Measurements from ENCODE around the gene FUOM.
"Not testable (repeated sequence)": the region's sequence is repeated elsewhere in the genome, so short reads cannot be mapped to it uniquely, and the experiment has no call there.

GRCh38 chr10:133376183-133376582 is 18.4 kb upstream of the FUOM start:
- TF ChIP-seq, protein P1, sequence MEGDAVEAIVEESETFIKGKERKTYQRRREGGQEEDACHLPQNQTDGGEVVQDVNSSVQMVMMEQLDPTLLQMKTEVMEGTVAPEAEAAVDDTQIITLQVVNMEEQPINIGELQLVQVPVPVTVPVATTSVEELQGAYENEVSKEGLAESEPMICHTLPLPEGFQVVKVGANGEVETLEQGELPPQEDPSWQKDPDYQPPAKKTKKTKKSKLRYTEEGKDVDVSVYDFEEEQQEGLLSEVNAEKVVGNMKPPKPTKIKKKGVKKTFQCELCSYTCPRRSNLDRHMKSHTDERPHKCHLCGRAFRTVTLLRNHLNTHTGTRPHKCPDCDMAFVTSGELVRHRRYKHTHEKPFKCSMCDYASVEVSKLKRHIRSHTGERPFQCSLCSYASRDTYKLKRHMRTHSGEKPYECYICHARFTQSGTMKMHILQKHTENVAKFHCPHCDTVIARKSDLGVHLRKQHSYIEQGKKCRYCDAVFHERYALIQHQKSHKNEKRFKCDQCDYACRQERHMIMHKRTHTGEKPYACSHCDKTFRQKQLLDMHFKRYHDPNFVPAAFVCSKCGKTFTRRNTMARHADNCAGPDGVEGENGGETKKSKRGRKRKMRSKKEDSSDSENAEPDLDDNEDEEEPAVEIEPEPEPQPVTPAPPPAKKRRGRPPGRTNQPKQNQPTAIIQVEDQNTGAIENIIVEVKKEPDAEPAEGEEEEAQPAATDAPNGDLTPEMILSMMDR (IDR thresholded peaks at IDR 0.05): not testable (repeated sequence)
- TF ChIP-seq POLR2AphosphoS5 (IDR thresholded peaks at IDR 0.05); EP300 (IDR thresholded peaks at IDR 0.05); POLR2A (IDR thresholded peaks at IDR 0.05; ENCODE audit: low read depth): not testable (repeated sequence)

Measured in esophagus muscularis mucosa (tissue), 4 donors.